Cardiac muscle cell (in vitro differentiated cells and primary cell): ENCODE data around the gene RFX3. TPM values are rescaled to one million over a fixed set of nuclear protein-coding genes. Genes with fewer than 3 reads are reported as not detected.

Experiments used
- DNase-seq, 2 donors: peaks; one replicate each; pipeline versions ENCODE4 v3.0.0 to v3.0.0-alpha.2; 2010 to 2017; ENCODE audit warnings: low read depth in 1 of 2, low spot score in 1 of 2
- H3K27ac ChIP-seq: fragments of 200-600 bp; sonication (generic); 2 replicates; pipeline ENCODE4 v1.5.1; 2016
- H3K27me3 ChIP-seq: fragments of 200-600 bp; sonication (generic); 2 replicates; pipeline ENCODE4 v1.6.0; 2016; ENCODE audit warnings: control low read depth
- H3K36me3 ChIP-seq: fragments of 200-600 bp; sonication (generic); 2 replicates; pipeline ENCODE4 v1.5.1; 2016; ENCODE audit warnings: control low read depth
- H3K4me1 ChIP-seq: fragments of 200-600 bp; sonication (generic); 2 replicates; pipeline ENCODE4 v1.8.1; 2017; ENCODE audit warnings: low read depth, mild to moderate bottlenecking, mixed run types
- H3K4me3 ChIP-seq: fragments of 200-600 bp; sonication (generic); 2 replicates; pipeline ENCODE4 v1.5.1; 2016; ENCODE audit warnings: mild to moderate bottlenecking
- H3K9me3 ChIP-seq: fragments of 200-600 bp; sonication (generic); 2 replicates; pipeline ENCODE4 v1.5.1; 2017; ENCODE audit warnings: low read depth, mild to moderate bottlenecking, control low read depth
- CTCF ChIP-seq: IDR thresholded peaks from 2 replicates; pipeline ENCODE4 v1.5.1; 2012; ENCODE audit warnings: low read depth, mild to moderate bottlenecking, low read length
- polyA plus RNA-seq: library from polyadenylated mRNA; unstranded; fragments of >200 nt; fragmentation: Nextera tagmentation; extraction: Ambion mirVana; gene quantifications from 2 replicates; pipeline ENCODE4 v1.2.1, GENCODE V29; 2016
- total RNA-seq: library from RNA; depleted of rRNA; stranded (reverse); fragments of >200 nt; gene quantifications from 2 replicates; pipeline ENCODE4 v1.2.3, GENCODE V29; 2016

RFX3 gene
- total and polyA plus RNA-seq, 2 experiments from 2014 or later: 6.3 to 9.9 TPM

- H3K4me1 ChIP-seq: peaks cover 45% of the 10 kb centered on the region
- no peaks in the 10 kb centered on the region for H3K27me3 ChIP-seq
- no peaks in the 10 kb centered on the region for H3K9me3 ChIP-seq
- TF ChIP-seq CTCF: no peak
- H3K4me3 ChIP-seq: no peak overlapping the region
- no peak for DNase-seq
- no peaks in the 10 kb centered on the region for H3K36me3 ChIP-seq
- H3K27ac ChIP-seq: no peak overlapping the region
Measured at GRCh38 chr9:3497857-3498256, 27.9 kb downstream of the RFX3 start.

GRCh38 chr9:3497401-3497800 lies 28.4 kb downstream of the RFX3 start:
- TF ChIP-seq CTCF: no peak
- Histone ChIP-seq H3K4me1 (peaks cover 45% of the 10 kb centered on the region), H3K27ac (no peak overlapping the region), H3K4me3 (no peak overlapping the region), H3K27me3 (no peaks in the 10 kb centered on the region), H3K36me3 (no peaks in the 10 kb centered on the region), H3K9me3 (no peaks in the 10 kb centered on the region)
- peak in 1 of 2 donors; percentile 36 for DNase-seq

GRCh38 chr9:3495855-3496254 lies 29.9 kb downstream of the RFX3 start:
- Histone ChIP-seq H3K4me1 (peaks cover 45% of the 10 kb centered on the region), H3K4me3 (no peak overlapping the region), H3K9me3 (no peaks in the 10 kb centered on the region), H3K36me3 (no peaks in the 10 kb centered on the region), H3K27me3 (no peaks in the 10 kb centered on the region), H3K27ac (no peak overlapping the region)
- no peak for DNase-seq
- no peak for TF ChIP-seq CTCF

GRCh38 chr9:3492214-3492613 lies 33.6 kb downstream of the RFX3 start:
- no peak for DNase-seq
- no peak overlapping the region for H3K4me3 ChIP-seq
- H3K27me3 ChIP-seq: no peaks in the 10 kb centered on the region
- no peaks in the 10 kb centered on the region for H3K9me3 ChIP-seq
- no peaks in the 10 kb centered on the region for H3K36me3 ChIP-seq
- no peak overlapping the region for H3K27ac ChIP-seq
- no peak for TF ChIP-seq CTCF
- H3K4me1 ChIP-seq: peaks cover 20% of the 10 kb centered on the region

- DNase-seq: no peak
- Histone ChIP-seq H3K36me3 (no peaks in the 10 kb centered on the region), H3K27ac (no peak overlapping the region), H3K27me3 (no peaks in the 10 kb centered on the region), H3K9me3 (no peaks in the 10 kb centered on the region), H3K4me3 (no peak overlapping the region), H3K4me1 (peaks cover 12% of the 10 kb centered on the region)
- TF ChIP-seq CTCF: no peak
Measured at GRCh38 chr9:3491450-3491849, 34.4 kb downstream of the RFX3 start.

- Histone ChIP-seq H3K4me1 (peaks cover 7% of the 10 kb centered on the region), H3K27ac (no peak overlapping the region), H3K27me3 (no peaks in the 10 kb centered on the region), H3K4me3 (no peak overlapping the region), H3K36me3 (no peaks in the 10 kb centered on the region), H3K9me3 (no peaks in the 10 kb centered on the region)
- no peak for TF ChIP-seq CTCF
- DNase-seq: no peak
Measured at GRCh38 chr9:3490957-3491356, 34.8 kb downstream of the RFX3 start.
